ENCODE data around the gene PARL.

Gene PARL

DNA sequence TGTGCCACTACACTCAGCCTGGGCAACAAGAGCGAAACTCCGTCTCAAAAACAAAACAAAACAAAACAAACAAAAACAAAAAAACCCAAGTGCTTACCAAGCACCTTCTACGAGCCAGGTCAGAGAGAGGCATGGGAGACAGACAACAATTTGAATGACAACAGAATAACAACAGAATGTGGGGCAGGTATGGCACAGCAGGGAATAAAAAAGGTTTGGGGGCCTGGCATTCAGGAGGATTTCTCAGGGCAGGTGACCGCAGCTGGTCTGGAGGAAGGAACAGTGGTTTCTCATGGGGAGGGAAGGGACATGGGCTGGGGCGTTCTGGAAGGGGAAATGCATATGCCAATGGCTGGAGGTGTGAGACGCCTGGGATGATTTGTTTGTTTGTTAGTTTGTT, 22.5 kb upstream of the PARL start:
- no peak overlapping the region for H3K4me3 ChIP-seq (replicated peaks in 1 of 2; ENCODE audit: low read depth in 2 of 2, low read length in 2 of 2)
- no peak for DNase-seq (ENCODE audit: low read depth in 2 of 2)
- TF ChIP-seq, protein P1, sequence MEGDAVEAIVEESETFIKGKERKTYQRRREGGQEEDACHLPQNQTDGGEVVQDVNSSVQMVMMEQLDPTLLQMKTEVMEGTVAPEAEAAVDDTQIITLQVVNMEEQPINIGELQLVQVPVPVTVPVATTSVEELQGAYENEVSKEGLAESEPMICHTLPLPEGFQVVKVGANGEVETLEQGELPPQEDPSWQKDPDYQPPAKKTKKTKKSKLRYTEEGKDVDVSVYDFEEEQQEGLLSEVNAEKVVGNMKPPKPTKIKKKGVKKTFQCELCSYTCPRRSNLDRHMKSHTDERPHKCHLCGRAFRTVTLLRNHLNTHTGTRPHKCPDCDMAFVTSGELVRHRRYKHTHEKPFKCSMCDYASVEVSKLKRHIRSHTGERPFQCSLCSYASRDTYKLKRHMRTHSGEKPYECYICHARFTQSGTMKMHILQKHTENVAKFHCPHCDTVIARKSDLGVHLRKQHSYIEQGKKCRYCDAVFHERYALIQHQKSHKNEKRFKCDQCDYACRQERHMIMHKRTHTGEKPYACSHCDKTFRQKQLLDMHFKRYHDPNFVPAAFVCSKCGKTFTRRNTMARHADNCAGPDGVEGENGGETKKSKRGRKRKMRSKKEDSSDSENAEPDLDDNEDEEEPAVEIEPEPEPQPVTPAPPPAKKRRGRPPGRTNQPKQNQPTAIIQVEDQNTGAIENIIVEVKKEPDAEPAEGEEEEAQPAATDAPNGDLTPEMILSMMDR (IDR thresholded peaks at IDR 0.05; ENCODE audit: low read depth, low read length), result no peak

DNA sequence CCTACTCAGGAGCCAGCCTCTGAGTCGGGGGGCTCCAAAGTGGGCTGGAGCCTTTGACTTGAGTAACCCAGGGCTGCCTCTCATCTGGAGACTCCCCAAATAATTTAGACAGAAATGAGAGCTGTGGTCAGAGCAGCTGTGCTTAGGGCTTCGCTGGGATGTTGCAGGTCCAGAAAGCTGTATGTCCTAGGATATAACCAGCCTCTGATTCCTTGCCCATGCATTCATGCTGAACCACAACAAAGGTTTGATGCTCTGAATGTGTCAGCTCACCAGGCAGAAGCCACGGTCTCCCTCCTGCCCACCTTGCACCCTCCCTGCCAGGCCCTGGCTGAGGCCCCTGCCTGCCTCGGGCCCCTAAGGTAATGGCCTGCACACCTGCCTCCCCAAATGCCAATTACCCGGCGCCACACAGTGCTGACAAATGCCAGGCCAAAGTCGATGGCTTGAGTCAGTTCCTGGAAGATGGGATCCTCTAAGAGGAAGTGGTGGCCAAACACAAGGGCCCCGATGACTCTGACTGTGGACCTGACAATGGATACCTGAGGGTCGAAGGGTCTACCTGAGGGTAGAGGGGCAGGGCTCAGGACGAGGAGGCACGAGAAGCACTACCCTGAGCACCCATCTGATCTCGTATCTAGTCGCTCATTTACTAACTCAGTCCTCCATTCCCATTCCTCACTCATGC, 21.7 kb upstream of the PARL start:
- H3K4me3 ChIP-seq (replicated peaks in 1 of 2; ENCODE audit: low read depth in 2 of 2, low read length in 2 of 2), result no peak overlapping the region
- TF ChIP-seq, protein P1 (IDR thresholded peaks at IDR 0.05; ENCODE audit: low read depth, low read length), result no peak
- DNase-seq (ENCODE audit: low read depth in 2 of 2), result no peak

DNA sequence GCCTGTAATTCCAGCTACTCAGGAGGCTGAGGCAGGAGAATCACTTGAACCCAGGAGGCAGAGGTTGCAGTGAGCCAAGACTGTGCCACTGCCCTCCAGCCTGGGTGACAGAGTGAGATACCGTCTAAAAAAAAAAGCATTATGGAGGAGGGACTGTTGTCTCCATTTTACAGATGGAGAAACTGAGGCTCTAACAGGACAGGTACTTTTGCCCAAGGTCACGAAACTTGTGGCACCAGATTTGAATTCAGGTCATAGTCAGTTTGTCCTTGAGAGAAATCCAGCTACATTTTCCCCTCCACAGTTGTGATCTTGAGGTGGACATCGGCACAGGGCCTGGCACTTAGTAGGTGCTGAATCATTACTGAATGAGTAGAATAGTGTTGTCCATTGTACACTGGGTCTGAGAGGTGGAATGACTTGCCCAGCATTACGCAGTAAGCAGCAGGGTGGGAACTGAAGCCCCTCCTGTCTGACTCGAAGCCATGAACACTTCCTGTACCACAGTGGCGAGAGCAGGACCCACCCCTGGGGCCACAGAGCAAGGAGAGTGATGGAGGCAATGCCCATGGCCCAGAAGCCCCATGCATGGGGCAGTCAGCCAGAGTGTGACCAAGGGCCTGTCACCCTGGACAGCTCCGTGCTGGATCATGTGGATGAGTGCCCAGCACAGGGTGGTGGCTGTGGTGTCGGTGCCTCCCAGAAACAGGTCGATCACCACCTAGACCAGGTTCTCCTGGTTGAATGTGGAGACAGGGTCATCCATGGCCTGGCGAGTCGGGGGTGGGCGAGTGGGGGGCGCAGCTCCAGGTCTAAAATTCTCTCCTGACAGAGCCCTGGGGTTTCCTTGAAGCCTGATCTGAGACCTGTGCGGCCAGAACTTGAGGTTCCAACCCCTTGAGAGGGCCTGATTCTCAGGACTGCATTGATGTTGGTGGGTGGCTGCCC, 20.4 kb upstream of the PARL start:
- TF ChIP-seq, protein P1 (IDR thresholded peaks at IDR 0.05; ENCODE audit: low read depth, low read length), result no peak
- no peak for DNase-seq (ENCODE audit: low read depth in 2 of 2)
- no peak overlapping the region for H3K4me3 ChIP-seq (replicated peaks in 1 of 2; ENCODE audit: low read depth in 2 of 2, low read length in 2 of 2)

DNA sequence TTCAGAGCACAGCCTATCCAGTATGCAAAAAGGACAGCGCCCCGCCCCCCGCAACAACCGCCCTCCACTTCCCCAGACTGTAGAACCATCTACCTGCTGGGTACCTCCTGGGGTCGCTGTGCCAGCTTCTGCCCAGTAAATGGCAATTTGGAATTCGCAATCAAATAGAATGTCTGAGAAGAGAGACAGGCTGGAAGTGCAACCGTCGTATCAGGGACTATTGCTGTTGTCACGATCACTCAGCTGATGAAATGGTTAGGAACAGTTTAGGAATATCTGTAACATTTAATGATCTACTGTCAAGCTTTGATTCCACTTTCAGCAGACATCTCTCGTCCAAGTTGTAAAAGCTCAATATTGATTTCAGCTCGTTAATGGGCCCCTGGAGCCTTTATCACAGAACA, 13.3 kb upstream of the PARL start:
- H3K4me3 ChIP-seq (replicated peaks in 1 of 2; ENCODE audit: low read depth in 2 of 2, low read length in 2 of 2), result no peak overlapping the region
- TF ChIP-seq, protein P1 (IDR thresholded peaks at IDR 0.05; ENCODE audit: low read depth, low read length), result no peak
- no peak for DNase-seq (ENCODE audit: low read depth in 2 of 2)

DNA sequence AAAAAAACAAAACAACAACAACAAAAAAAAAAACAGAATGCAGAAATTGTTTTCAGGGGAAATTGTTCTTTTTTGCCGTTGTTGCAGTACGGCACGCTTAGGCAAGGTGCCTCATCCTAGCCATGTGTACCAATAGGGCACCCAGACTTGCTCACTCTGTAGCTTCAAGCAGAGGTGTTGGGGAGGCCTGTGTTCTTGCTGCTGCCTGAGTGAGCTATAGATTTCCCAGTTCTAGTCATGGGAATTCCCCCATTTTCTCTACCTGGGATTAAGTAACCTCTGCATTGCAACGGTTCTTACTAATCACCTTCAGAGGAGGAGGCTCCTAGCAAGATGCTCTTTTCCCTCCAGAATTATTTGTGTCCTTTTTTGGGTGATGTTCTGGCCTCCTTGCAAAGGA, 12.9 kb upstream of the PARL start:
- TF ChIP-seq, protein P1 (IDR thresholded peaks at IDR 0.05; ENCODE audit: low read depth, low read length), result no peak
- DNase-seq (ENCODE audit: low read depth in 2 of 2), result no peak
- no peak overlapping the region for H3K4me3 ChIP-seq (replicated peaks in 1 of 2; ENCODE audit: low read depth in 2 of 2, low read length in 2 of 2)

DNA sequence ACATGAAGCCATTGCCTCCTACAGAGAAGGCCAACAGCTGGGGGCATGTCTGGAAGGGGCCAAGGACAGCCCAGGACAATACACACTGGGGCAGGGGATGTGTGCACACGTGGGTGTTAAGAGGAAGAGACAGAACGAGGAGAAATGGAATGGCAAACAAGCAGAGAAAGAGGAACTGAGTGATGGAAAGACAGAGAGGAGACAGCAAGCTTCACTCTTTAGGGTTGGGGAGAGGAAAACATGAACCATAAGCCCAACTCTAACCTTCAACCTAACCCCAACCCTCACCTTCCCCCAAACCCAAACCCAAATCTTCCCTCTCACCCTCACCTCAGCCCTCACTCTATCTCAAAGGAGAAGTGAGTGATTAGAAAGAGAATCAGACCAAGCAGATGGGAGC, 11.9 kb upstream of the PARL start:
- TF ChIP-seq, protein P1 (IDR thresholded peaks at IDR 0.05; ENCODE audit: low read depth, low read length), result no peak
- no peak for DNase-seq (ENCODE audit: low read depth in 2 of 2)
- no peak overlapping the region for H3K4me3 ChIP-seq (replicated peaks in 1 of 2; ENCODE audit: low read depth in 2 of 2, low read length in 2 of 2)
